Stimulated activated CD4-positive, alpha-beta T cell treated with anti-CD3 and anti-CD28 coated beads, Interleukin-15, amount 100 ng/mL, for 24 hours (primary cell): ENCODE measurements around the gene CNIH1.

Source experiments
- DNase-seq: peaks from one replicate; pipeline ENCODE4 v3.0.0-alpha.2; 2020

Gene CNIH1

DNA sequence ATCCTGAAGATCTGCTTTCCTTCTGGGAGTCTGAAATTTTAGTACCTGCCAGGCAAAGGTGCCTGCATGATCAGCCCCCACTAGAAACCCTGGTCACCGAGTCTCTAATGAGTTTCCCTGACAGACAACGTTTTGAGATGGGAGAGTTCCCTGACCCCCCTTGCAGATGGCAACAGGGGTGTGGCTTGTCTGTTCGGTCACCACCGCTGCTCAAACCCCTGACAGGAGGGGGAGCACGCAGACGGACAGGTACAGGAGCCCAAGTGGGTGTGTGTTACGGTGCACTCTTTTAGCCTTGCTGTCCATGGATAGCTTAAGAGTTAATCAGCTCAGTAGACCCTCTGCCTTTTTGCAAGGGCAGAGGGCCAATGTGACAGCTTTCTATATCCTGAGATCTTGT, 63.7 kb downstream of the CNIH1 start:
- DNase-seq, result no peak

DNA sequence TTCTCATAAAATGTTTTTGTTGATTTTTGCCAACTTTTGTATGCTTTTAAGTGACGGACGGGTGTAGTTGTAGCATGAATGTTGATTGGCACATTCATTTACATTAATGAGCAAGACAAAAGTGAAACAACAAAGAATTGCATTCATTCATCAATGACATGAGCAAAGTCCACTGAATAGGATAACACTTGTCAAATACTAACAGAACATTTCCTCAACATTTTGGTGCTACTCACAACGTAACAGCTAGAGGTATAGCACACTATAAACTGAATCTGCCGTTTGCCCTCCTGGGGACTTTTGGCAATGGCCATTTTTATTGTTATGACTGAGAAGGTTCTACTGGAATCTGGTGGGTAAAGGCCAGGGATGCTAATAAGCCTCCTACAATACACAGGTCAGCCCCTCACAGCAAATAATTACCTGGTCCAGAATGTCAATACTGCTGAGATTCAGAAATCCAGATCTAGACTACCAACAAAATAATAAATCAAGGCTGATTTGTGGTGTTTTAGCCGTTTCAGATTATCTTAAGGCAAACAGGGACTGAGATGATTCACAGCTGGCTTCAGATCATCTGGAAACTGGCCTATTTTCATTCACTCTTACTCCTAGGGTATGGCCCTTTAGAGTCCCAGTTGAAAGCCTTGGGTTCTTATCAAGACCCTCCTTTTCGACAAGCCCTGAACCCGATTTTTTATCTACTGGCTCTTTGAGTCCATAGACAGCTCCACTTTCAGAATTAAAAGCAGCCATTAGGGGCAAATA, 66.9 kb downstream of the CNIH1 start:
- DNase-seq, result no peak
